ENCODE data around the gene SNTN. TPM values are rescaled to one million over a fixed set of nuclear protein-coding genes. Genes with fewer than 3 reads are reported as not detected.

SNTN gene
- total RNA-seq, 2 experiments from 2014 or later: not detected

DNA sequence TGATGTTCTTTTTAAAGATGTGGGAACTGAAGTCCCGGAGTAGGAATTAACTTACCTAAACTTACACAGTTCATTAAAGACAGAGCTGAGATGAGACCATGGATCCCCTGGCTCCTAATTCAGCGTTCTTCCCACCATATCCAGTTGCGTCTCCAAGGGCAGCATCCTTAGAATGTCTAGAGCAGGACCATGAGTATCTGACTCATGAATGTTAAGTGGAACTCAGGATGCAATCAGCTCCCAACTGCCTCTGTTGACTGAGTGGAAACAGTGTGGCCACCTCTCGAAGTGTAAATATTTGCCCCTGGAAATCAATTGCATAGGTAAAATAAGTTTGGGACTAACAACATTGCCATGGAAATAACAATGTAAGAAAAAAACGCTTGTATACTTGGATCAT is 2.5 kb downstream of the SNTN start:
- H3K27me3 Mint-ChIP-seq: no peaks in the 10 kb centered on the region
- no peaks in the 10 kb centered on the region for H3K4me1 Mint-ChIP-seq (ENCODE audit: low read depth)
- POLR2A ChIA-PET: no interaction called here
- H3K36me3 Mint-ChIP-seq (ENCODE audit: low read depth): no peaks in the 10 kb centered on the region
- H3K27ac Mint-ChIP-seq: no peak overlapping the region
- CTCF ChIA-PET: no interaction called here
- ATAC-seq (no peak), DNase-seq (no peak)
- H3K9me3 Mint-ChIP-seq: no peaks in the 10 kb centered on the region
- TF ChIP-seq, protein P1, sequence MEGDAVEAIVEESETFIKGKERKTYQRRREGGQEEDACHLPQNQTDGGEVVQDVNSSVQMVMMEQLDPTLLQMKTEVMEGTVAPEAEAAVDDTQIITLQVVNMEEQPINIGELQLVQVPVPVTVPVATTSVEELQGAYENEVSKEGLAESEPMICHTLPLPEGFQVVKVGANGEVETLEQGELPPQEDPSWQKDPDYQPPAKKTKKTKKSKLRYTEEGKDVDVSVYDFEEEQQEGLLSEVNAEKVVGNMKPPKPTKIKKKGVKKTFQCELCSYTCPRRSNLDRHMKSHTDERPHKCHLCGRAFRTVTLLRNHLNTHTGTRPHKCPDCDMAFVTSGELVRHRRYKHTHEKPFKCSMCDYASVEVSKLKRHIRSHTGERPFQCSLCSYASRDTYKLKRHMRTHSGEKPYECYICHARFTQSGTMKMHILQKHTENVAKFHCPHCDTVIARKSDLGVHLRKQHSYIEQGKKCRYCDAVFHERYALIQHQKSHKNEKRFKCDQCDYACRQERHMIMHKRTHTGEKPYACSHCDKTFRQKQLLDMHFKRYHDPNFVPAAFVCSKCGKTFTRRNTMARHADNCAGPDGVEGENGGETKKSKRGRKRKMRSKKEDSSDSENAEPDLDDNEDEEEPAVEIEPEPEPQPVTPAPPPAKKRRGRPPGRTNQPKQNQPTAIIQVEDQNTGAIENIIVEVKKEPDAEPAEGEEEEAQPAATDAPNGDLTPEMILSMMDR (IDR thresholded peaks at IDR 0.05): no peak
- intact Hi-C loops (cut with micrococcal nuclease): no loop called here
- H3K4me3 Mint-ChIP-seq: no peak overlapping the region

DNA sequence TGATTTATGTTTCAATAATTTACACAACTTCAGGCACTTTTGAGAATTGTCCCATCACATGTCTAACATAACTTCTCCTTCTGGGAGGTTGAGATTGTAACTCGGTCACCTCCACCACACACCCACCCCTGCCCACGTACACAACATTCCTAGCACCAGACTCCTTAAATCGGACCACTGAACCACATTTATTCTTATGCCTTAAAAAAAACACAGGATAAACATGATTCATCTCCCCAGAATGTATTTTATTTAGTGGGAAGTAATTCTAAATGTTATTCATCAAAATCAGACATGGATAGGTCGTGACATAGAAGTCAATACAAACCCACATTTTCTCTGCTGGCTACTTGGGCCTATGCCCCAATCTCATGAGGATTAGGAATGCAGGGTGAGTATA is 3.0 kb downstream of the SNTN start:
- intact Hi-C loops (cut with micrococcal nuclease): no loop called here
- Mint-ChIP-seq H3K9me3 (no peaks in the 10 kb centered on the region), H3K4me3 (no peak overlapping the region), H3K27me3 (no peaks in the 10 kb centered on the region), H3K4me1 (ENCODE audit: low read depth) (no peaks in the 10 kb centered on the region), H3K36me3 (ENCODE audit: low read depth) (no peaks in the 10 kb centered on the region), H3K27ac (no peak overlapping the region)
- ChIA-PET POLR2A (no interaction called here), CTCF (no interaction called here)
- TF ChIP-seq, protein P1 (IDR thresholded peaks at IDR 0.05): no peak
- ATAC-seq: no peak
- DNase-seq: no peak

- no peaks in the 10 kb centered on the region for H3K36me3 Mint-ChIP-seq (ENCODE audit: low read depth)
- ChIA-PET CTCF (no interaction called here), POLR2A (no interaction called here)
- H3K27ac Mint-ChIP-seq: no peak overlapping the region
- ATAC-seq (no peak), DNase-seq (no peak)
- intact Hi-C loops (cut with micrococcal nuclease): no loop called here
- no peaks in the 10 kb centered on the region for H3K4me1 Mint-ChIP-seq (ENCODE audit: low read depth)
- H3K9me3 Mint-ChIP-seq: no peaks in the 10 kb centered on the region
- TF ChIP-seq, protein P1 (IDR thresholded peaks at IDR 0.05): no peak
- H3K27me3 Mint-ChIP-seq: no peaks in the 10 kb centered on the region
- H3K4me3 Mint-ChIP-seq: no peak overlapping the region
Observed at GRCh38 chr3:63656786-63657185, 4.3 kb downstream of the SNTN start.

GRCh38 chr3:63661242-63661641 is 8.8 kb downstream of the SNTN start:
- intact Hi-C loops (cut with micrococcal nuclease): no loop called here
- CTCF ChIA-PET: no interaction called here
- TF ChIP-seq, protein P1 (IDR thresholded peaks at IDR 0.05): no peak
- DNase-seq (no peak), ATAC-seq (no peak)
- Mint-ChIP-seq H3K27ac (no peak overlapping the region), H3K27me3 (no peaks in the 10 kb centered on the region), H3K4me3 (no peak overlapping the region), H3K9me3 (no peaks in the 10 kb centered on the region), H3K4me1 (ENCODE audit: low read depth) (no peaks in the 10 kb centered on the region), H3K36me3 (ENCODE audit: low read depth) (no peaks in the 10 kb centered on the region)
- POLR2A ChIA-PET: no interaction called here

DNA sequence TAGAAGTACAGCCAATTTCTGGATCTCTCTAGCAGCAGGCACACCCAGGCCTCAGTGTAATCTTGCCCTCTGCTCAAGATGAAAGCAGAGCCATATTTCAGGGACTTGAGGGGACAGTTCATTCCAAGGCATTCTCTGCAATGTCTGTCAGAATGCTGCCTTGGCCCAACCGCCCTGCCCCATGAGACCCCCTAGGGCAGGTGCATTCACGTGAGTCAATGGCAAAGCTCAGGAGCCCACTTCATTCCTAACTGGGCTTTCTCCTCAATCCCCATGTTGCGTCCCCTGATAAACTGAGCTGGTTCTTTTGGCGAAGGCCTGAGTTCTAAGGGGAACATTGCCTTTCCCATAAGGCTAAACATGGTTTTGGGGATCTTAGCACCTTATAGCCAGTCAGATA is 9.5 kb downstream of the SNTN start:
- no peak for ATAC-seq
- no peaks in the 10 kb centered on the region for H3K4me1 Mint-ChIP-seq (ENCODE audit: low read depth)
- POLR2A ChIA-PET: no interaction called here
- no peaks in the 10 kb centered on the region for H3K36me3 Mint-ChIP-seq (ENCODE audit: low read depth)
- no peak for DNase-seq
- TF ChIP-seq, protein P1 (IDR thresholded peaks at IDR 0.05): no peak
- intact Hi-C loops (cut with micrococcal nuclease): no loop called here
- no peak overlapping the region for H3K27ac Mint-ChIP-seq
- H3K27me3 Mint-ChIP-seq: no peaks in the 10 kb centered on the region
- CTCF ChIA-PET: no interaction called here
- H3K4me3 Mint-ChIP-seq: no peak overlapping the region
- H3K9me3 Mint-ChIP-seq: no peaks in the 10 kb centered on the region

All from activated CD8-positive, alpha-beta T cell treated with anti-CD3 and anti-CD28 coated beads for 36 hours (primary cell).